Neural cell (in vitro differentiated cells): Measurements from ENCODE around the gene MAEA. TPM values are rescaled to one million over a fixed set of nuclear protein-coding genes. Genes with fewer than 3 reads are reported as not detected.

Source experiments
- polyA plus RNA-seq: library from polyadenylated mRNA; depleted of rRNA; stranded (reverse); fragments of >200 nt; gene quantifications from 2 replicates; pipeline ENCODE4 v1.2.3, GENCODE V29; 2014

Gene MAEA
- polyA plus RNA-seq, 1 donor from 2014 or later: 106 TPM

Other genes with a start within 250 kb of the MAEA start
- 0.30 and 1.5 TPM in 2 replicates for gene RNF212, start 176.3 kb upstream of the MAEA start, polyA plus RNA-seq
- 0.57 and 0.78 TPM in 2 replicates for gene SPON2, start 117.3 kb upstream of the MAEA start, polyA plus RNA-seq
- 325 and 487 TPM in 2 replicates for gene CTBP1, start 40.8 kb upstream of the MAEA start, polyA plus RNA-seq
- gene UVSSA, start 57.3 kb downstream of the MAEA start, polyA plus RNA-seq: 11.6 and 13.3 TPM in 2 replicates
- not detected in 2 replicates for gene NKX1-1, start 116.6 kb downstream of the MAEA start, polyA plus RNA-seq